Upper lobe of left lung (tissue), 4 donors: ENCODE data around the gene CFI.

ENCODE experiments used
- EP300 ChIP-seq, 4 donors: sonication (generic); formaldehyde crosslinking; IDR thresholded peaks; one replicate each; pipeline ENCODE4 v1.5.1; 2017; ENCODE audit warnings: antibody characterized with exemption in 4 of 4, control low read depth in 2 of 4
- POLR2A ChIP-seq, 4 donors: fragments of 450-650 bp; IDR thresholded peaks; one replicate each; pipeline ENCODE4 v1.5.1; 2016 to 2017; ENCODE audit warnings: antibody characterized with exemption in 4 of 4, mild to moderate bottlenecking in 2 of 4
- TF ChIP-seq, protein P1 (sequence below), 6 experiments: fragments of 450-650 bp in 4 of 6; fragments of 200-600 bp in 2 of 6; sonication (generic) in 2 of 6; IDR thresholded peaks; one replicate each; pipeline ENCODE4 v1.5.1; 2016 to 2019; ENCODE audit warnings: antibody characterized with exemption in 6 of 6

DNA sequence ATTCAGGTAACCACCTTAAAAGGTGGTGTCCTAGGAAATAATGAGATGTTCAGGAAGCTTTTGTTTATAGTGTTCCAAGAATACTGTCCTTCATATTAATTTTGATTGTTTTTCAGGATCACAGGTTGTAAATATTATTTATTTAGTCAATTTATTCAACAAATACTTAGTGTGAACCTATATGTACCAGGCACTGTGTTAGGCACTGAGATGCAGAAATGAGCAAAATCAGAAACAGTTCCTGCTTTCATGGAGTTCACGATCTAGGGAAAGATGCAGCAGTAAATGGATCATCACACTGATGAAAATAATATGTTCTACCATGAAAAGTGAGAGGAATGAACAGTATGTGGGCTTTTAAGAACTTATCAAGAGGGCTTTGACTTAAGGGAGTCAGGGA, 53.7 kb downstream of the CFI start:
- TF ChIP-seq, protein P1, sequence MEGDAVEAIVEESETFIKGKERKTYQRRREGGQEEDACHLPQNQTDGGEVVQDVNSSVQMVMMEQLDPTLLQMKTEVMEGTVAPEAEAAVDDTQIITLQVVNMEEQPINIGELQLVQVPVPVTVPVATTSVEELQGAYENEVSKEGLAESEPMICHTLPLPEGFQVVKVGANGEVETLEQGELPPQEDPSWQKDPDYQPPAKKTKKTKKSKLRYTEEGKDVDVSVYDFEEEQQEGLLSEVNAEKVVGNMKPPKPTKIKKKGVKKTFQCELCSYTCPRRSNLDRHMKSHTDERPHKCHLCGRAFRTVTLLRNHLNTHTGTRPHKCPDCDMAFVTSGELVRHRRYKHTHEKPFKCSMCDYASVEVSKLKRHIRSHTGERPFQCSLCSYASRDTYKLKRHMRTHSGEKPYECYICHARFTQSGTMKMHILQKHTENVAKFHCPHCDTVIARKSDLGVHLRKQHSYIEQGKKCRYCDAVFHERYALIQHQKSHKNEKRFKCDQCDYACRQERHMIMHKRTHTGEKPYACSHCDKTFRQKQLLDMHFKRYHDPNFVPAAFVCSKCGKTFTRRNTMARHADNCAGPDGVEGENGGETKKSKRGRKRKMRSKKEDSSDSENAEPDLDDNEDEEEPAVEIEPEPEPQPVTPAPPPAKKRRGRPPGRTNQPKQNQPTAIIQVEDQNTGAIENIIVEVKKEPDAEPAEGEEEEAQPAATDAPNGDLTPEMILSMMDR (IDR thresholded peaks at IDR 0.05), result no peak
- TF ChIP-seq POLR2A (IDR thresholded peaks at IDR 0.05), result no peak
- TF ChIP-seq EP300 (IDR thresholded peaks at IDR 0.05), result no peak
